SK-N-SH (cell line): ENCODE measurements around the gene TCF7L2. TPM values are rescaled to one million over a fixed set of nuclear protein-coding genes. Genes with fewer than 3 reads are reported as not detected.

Experiments used
- CTCF ChIA-PET: fragments of 300-600, 350-600 bp; formaldehyde crosslinking; extraction: SDS; loops from one replicate; lab custom pipeline; 2021; lab: Yijun Ruan, JAX
- POLR2A ChIA-PET: fragments of 350-600 bp; sonication (Branson Sonifier 250); formaldehyde crosslinking; extraction: SDS; loops from one replicate; lab custom pipeline; 2020; ENCODE audit warnings: antibody characterized with exemption, inconsistent platforms; lab: Yijun Ruan, JAX
- DNase-seq: peaks from one replicate; pipeline ENCODE4 v3.0.0; 2012
- H2AFZ ChIP-seq: fragments of 200-600 bp; sonication (generic); 2 replicates; pipeline ENCODE4 v1.8.1; 2016; ENCODE audit warnings: antibody characterized with exemption, mild to moderate bottlenecking, low read depth
- H3F3A ChIP-seq: fragments of 200-600 bp; sonication (generic); replicated peaks from 2 replicates; pipeline ENCODE3; 2016; ENCODE audit warnings: antibody characterized with exemption, mild to moderate bottlenecking; ENCODE audit not compliant: insufficient read depth
- H3K27ac ChIP-seq, 2 experiments: fragments of 200-500 bp in 1 of 2; fragments of 200-600 bp in 1 of 2; sonication (Bioruptor generic) in 1 of 2; sonication (generic), shearing (Covaris generic) in 1 of 2; 2 replicates each; pipeline versions ENCODE4 v1.5.1 to v1.6.1; 2014 to 2016; ENCODE audit warnings: low read depth in 2 of 2, inconsistent platforms in 1 of 2, low read length in 1 of 2, mild to moderate bottlenecking in 1 of 2, mixed read lengths in 1 of 2
- H3K27me3 ChIP-seq: fragments of 200-600 bp; sonication (generic), shearing (Covaris generic); 2 replicates; pipeline ENCODE4 v1.6.1; 2016; ENCODE audit warnings: mixed run types; ENCODE audit not compliant: insufficient read depth
- H3K36me3 ChIP-seq, 2 experiments: fragments of 200-500 bp in 1 of 2; fragments of 200-600 bp in 1 of 2; sonication (Bioruptor generic) in 1 of 2; sonication (generic) in 1 of 2; replicated peaks in 1 of 2; 2 replicates each; pipeline versions ENCODE3 to v1.5.1; 2014 to 2016; ENCODE audit warnings: low read length in 1 of 2, mild to moderate bottlenecking in 1 of 2; ENCODE audit not compliant: insufficient read depth in 2 of 2, control insufficient read depth in 1 of 2
- H3K4me1 ChIP-seq, 2 experiments: fragments of 200-500 bp in 1 of 2; fragments of 200-600 bp in 1 of 2; sonication (Bioruptor generic) in 1 of 2; sonication (generic), shearing (Covaris generic) in 1 of 2; 2 replicates each; pipeline versions ENCODE4 v1.5.1 to v1.6.1; 2014 to 2016; ENCODE audit warnings: low read depth in 1 of 2, low read length in 1 of 2, mixed run types in 1 of 2; ENCODE audit not compliant: insufficient read depth in 2 of 2, control insufficient read depth in 1 of 2
- H3K4me2 ChIP-seq: fragments of 200-600 bp; sonication (generic), shearing (Covaris generic); 2 replicates; pipeline ENCODE4 v1.6.1; 2017; ENCODE audit warnings: mixed run types
- H3K4me3 ChIP-seq, 2 experiments: fragments of 200-500 bp in 1 of 2; fragments of 200-600 bp in 1 of 2; sonication (Bioruptor generic) in 1 of 2; sonication (generic), shearing (Covaris generic) in 1 of 2; 2 replicates each; pipeline versions ENCODE4 v1.5.1 to v1.8.1; 2014 to 2016; ENCODE audit warnings: low read depth in 2 of 2, inconsistent platforms in 1 of 2, low read length in 1 of 2, mild to moderate bottlenecking in 1 of 2, mixed read lengths in 1 of 2, moderate library complexity in 1 of 2
- H3K79me2 ChIP-seq: fragments of 200-600 bp; sonication (generic); 2 replicates; pipeline ENCODE4 v1.8.1; 2017; ENCODE audit warnings: mild to moderate bottlenecking; ENCODE audit not compliant: insufficient read depth
- H3K9ac ChIP-seq: fragments of 200-600 bp; sonication (generic); 2 replicates; pipeline ENCODE4 v1.6.1; 2017; ENCODE audit warnings: mixed run types
- H3K9me2 ChIP-seq: fragments of 200-600 bp; sonication (generic); 2 replicates; pipeline ENCODE4 v1.6.1; 2017; ENCODE audit warnings: mixed run types
- H3K9me3 ChIP-seq: fragments of 200-600 bp; sonication (generic); 2 replicates; pipeline ENCODE4 v1.6.1; 2017; ENCODE audit warnings: mixed run types, mild to moderate bottlenecking, moderate library complexity
- H4K20me1 ChIP-seq: fragments of 200-600 bp; sonication (generic); 2 replicates; pipeline ENCODE4 v1.6.1; 2017; ENCODE audit warnings: mild to moderate bottlenecking, mixed run types; ENCODE audit not compliant: insufficient read depth
- CHD2 ChIP-seq: fragments of 150-350 bp; IDR thresholded peaks from 2 replicates; pipeline ENCODE4 v1.6.1; 2018; ENCODE audit warnings: low read length; ENCODE audit not compliant: partially characterized antibody
- EZH2phosphoT487 ChIP-seq: fragments of 200-600 bp; sonication (generic); IDR thresholded peaks from 2 replicates; pipeline ENCODE4 v1.6.1; 2017; ENCODE audit warnings: low read depth, mixed run types, mild to moderate bottlenecking, antibody characterized with exemption, moderate library complexity, borderline replicate concordance
- FOXJ3 ChIP-seq: sonication (generic); formaldehyde crosslinking; IDR thresholded peaks from 2 replicates; pipeline ENCODE4 v1.5.1; 2020; ENCODE audit warnings: mild to moderate bottlenecking, missing genetic modification reagents
- FOXM1 ChIP-seq: IDR thresholded peaks from 2 replicates; pipeline ENCODE4 v1.4.0; 2012; ENCODE audit warnings: low read depth, mild to moderate bottlenecking
- JUND ChIP-seq: IDR thresholded peaks from 2 replicates; pipeline ENCODE4 v1.4.0; 2012
- MXI1 ChIP-seq: IDR thresholded peaks from 2 replicates; pipeline ENCODE4 v1.6.1; 2012; ENCODE audit warnings: mild to moderate bottlenecking, low read depth, low read length, improper control_type of control experiment
- NFIC ChIP-seq: IDR thresholded peaks from 2 replicates; pipeline ENCODE4 v1.4.0; 2012; ENCODE audit warnings: borderline replicate concordance
- PBX3 ChIP-seq: IDR thresholded peaks from 2 replicates; pipeline ENCODE4; 2012
- RAD21 ChIP-seq: IDR thresholded peaks from 2 replicates; pipeline ENCODE4 v1.6.1; 2012; ENCODE audit warnings: mild to moderate bottlenecking, low read length
- RCOR1 ChIP-seq: fragments of 150-350 bp; IDR thresholded peaks from 2 replicates; pipeline ENCODE4 v1.6.1; 2017; ENCODE audit warnings: antibody characterized with exemption, low read length
- RFX5 ChIP-seq: IDR thresholded peaks from 2 replicates; pipeline ENCODE4 v1.6.1; 2012; ENCODE audit warnings: mild to moderate bottlenecking, improper control_type of control experiment, low read length
- RXRA ChIP-seq: IDR thresholded peaks from 2 replicates; pipeline ENCODE4 v1.4.0; 2012; ENCODE audit warnings: low read depth, mild to moderate bottlenecking, borderline replicate concordance
- TAF1 ChIP-seq: IDR thresholded peaks from 2 replicates; pipeline ENCODE4 v1.6.1; 2012; ENCODE audit warnings: low read depth, mild to moderate bottlenecking, low read length, moderate library complexity, borderline replicate concordance
- TCF12 ChIP-seq: IDR thresholded peaks from 2 replicates; pipeline ENCODE4 v1.4.0; 2012
- USF1 ChIP-seq: IDR thresholded peaks from 2 replicates; pipeline ENCODE4 v1.4.0; 2012; ENCODE audit warnings: low read depth, borderline replicate concordance
- USF2 ChIP-seq: fragments of 150-350 bp; IDR thresholded peaks from 2 replicates; pipeline ENCODE4 v1.6.1; 2017; ENCODE audit warnings: antibody characterized with exemption, low read length, low read depth, borderline replicate concordance
- WGBS: methylation state at CpG from one replicate; pipeline ENCODE4 v1.1.6; 2017; ENCODE audit warnings: low lambda C conversion rate; 5-methylcytosine and 5-hydroxymethylcytosine counted together
- polyA plus RNA-seq, 3 experiments: library from polyadenylated mRNA; depleted of rRNA; stranded (reverse); fragments of >200 nt; gene quantifications; 2 replicates each; pipeline ENCODE4 v1.2.3, GENCODE V29; 2012

Gene TCF7L2
- polyA plus RNA-seq, 1 of the 3 experiments (the other 2 are of a cell fraction), result 10.2 TPM

- H3K4me3 ChIP-seq, result peak overlapping the region in 1 of 2 experiments; percentile 6; a peak in 1 of 4 replicates
- H3K79me2 ChIP-seq, result peaks cover 60% of the 10 kb centered on the region
- no peaks in the 10 kb centered on the region for H3K36me3 ChIP-seq
- no peak overlapping the region; the same call in 1 of the 2 replicates for H3K9ac ChIP-seq
- H3K27me3 ChIP-seq, result no peaks in the 10 kb centered on the region
- TF ChIP-seq FOXM1 (no peak), JUND (no peak; the same call in 1 of the 2 replicates), RFX5 (no peak), RCOR1 (no peak), FOXJ3 (no peak), TAF1 (no peak), RAD21 (no peak), USF1 (no peak), NFIC (no peak), USF2 (no peak), TCF12 (peak; percentile 64; the same call in 1 of the 2 replicates), RXRA (no peak), EZH2phosphoT487 (no peak), PBX3 (peak; percentile 54; the same call in 1 of the 2 replicates), CHD2 (no peak), MXI1 (no peak)
- WGBS, result 63% methylated on average over 8 of the region's 8 CpGs
- H3K9me2 ChIP-seq, result no peaks in the 10 kb centered on the region
- peaks cover 22 to 30% of the 10 kb centered on the region in 2 experiments; a peak in 3 of 4 replicates for H3K4me1 ChIP-seq
- H3K9me3 ChIP-seq, result no peaks in the 10 kb centered on the region
- H3F3A ChIP-seq, result peaks cover 16% of the 10 kb centered on the region
- ChIA-PET POLR2A (no interaction called here), CTCF (interaction anchor here (0.6 to 1.7 kb wide), 7 partner anchors 9 to 425 kb away, joined by 3 to 8 read pairs (median 3); no protein-coding TSS in a partner anchor)
- no peak for DNase-seq
- H4K20me1 ChIP-seq, result peaks cover 25% of the 10 kb centered on the region
- H3K27ac ChIP-seq, result peak overlapping the region; percentile 12 to 78; a peak in 3 of 4 replicates
- H2AFZ ChIP-seq, result no peak overlapping the region
- H3K4me2 ChIP-seq, result peak overlapping the region; percentile 57
These were observed 36.6 kb downstream of the TCF7L2 start for GRCh38 chr10:112986544-112987190.
